ENCODE results near the gene RASSF7.

RASSF7 gene

GRCh38 chr11:528815-529727, 31.7 kb upstream of the RASSF7 start:
- DNase-seq (ENCODE audit: low spot score), result no peak
- no peak for TF ChIP-seq CTCF (IDR thresholded peaks at IDR 0.05; ENCODE audit: borderline replicate concordance, control extremely low read depth, extremely low read depth, insufficient read depth, missing control alignments)
- in situ Hi-C loops (cut with MboI; ENCODE audit: low sequenced_read_pairs, unreplicated experiment), result no loop called here

- no peak for TF ChIP-seq CTCF (IDR thresholded peaks at IDR 0.05; ENCODE audit: borderline replicate concordance, control extremely low read depth, extremely low read depth, insufficient read depth, missing control alignments)
- DNase-seq (ENCODE audit: low spot score), result no peak
- in situ Hi-C loops (cut with MboI; ENCODE audit: low sequenced_read_pairs, unreplicated experiment), result no loop called here
Observed at GRCh38 chr11:529728-530411, 30.9 kb upstream of the RASSF7 start.

DNA sequence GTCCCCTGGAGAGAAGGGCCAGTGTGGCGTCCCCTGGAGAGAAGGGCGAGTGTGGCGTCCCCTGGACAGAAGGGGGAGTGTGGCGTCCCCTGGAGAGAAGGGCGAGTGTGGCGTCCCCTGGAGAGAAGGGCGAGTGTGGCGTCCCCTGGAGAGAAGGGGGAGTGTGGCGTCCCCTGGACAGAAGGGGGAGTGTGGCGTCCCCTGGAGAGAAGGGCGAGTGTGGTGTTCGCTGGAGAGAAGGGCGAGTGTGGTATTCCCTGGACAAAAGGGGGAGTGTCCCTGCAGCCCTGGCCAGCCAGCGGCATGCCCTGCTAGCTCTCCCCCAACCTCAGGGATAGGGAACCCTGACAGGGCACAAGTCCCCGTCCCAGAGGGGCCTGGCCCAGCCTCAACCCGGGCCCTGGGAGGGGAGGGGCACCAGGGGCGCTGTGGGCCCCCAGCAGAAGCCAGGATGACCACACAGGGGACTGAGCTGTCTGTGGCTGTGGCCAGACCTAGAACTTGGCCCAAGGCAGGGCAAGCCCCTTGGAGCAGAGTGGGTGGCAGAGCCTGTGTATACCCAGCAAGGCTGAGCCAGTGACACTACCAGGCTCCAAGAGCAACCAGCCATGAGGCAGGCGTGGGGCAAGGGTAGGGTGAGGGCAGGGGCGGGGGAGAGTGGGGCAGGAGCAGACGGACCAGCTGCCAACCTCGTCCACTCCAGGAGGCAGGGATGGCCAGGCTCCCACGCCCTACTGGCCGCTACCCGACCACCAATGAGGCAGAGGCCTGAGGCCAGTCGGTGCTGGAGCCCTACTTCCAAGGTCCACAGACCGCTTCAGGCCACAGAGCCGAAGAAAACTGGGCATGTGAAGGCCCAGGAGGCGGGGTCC, 29.6 kb upstream of the RASSF7 start:
- TF ChIP-seq CTCF (IDR thresholded peaks at IDR 0.05; ENCODE audit: borderline replicate concordance, control extremely low read depth, extremely low read depth, insufficient read depth, missing control alignments), result no peak
- DNase-seq (ENCODE audit: low spot score), result no peak
- in situ Hi-C loops (cut with MboI; ENCODE audit: low sequenced_read_pairs, unreplicated experiment), result no loop called here

- in situ Hi-C loops (cut with MboI; ENCODE audit: low sequenced_read_pairs, unreplicated experiment), result no loop called here
- DNase-seq (ENCODE audit: low spot score), result no peak
- TF ChIP-seq CTCF (IDR thresholded peaks at IDR 0.05; ENCODE audit: borderline replicate concordance, control extremely low read depth, extremely low read depth, insufficient read depth, missing control alignments), result no peak
Observed at GRCh38 chr11:531919-532526, 28.7 kb upstream of the RASSF7 start.

GRCh38 chr11:532527-532985, 28.2 kb upstream of the RASSF7 start:
- no peak for TF ChIP-seq CTCF (IDR thresholded peaks at IDR 0.05; ENCODE audit: borderline replicate concordance, control extremely low read depth, extremely low read depth, insufficient read depth, missing control alignments)
- in situ Hi-C loops (cut with MboI; ENCODE audit: low sequenced_read_pairs, unreplicated experiment), result no loop called here
- DNase-seq (ENCODE audit: low spot score), result no peak

All from GM13976 (cell line).